Measurements from ENCODE around the gene JUNB.

JUNB gene

DNA sequence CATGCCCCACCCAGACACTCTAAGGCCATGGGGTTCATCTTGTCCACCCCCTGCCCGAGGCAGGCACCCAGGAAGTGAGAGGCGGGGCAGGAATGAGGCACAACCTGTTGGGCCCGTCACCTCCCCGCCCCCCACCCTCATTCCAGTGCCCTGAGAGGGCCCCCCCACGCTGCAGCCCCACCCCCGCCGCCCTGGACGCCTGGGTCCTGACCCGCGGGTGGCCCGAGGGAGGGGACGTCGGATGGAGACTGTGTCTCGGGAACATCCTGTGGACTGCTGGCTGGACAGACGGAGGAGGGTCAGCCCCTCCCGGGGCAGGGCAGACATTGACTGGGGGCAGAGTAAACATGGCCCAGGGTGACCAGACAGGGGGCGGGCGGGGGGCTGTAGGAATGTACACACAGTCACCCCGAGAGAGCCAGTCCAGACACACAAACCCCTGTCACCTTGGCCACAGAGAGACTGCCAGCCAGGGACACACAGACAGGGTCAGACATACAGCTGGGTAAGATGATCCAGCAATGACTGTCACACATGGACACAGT, 7.4 kb upstream of the JUNB start:
- no peak for DNase-seq (ENCODE audit: low spot score)
- in situ Hi-C loops (cut with MboI; ENCODE audit: low pct_unique_long_range_greater_than_20kb, low sequenced_read_pairs, unreplicated experiment), result no loop called here

DNA sequence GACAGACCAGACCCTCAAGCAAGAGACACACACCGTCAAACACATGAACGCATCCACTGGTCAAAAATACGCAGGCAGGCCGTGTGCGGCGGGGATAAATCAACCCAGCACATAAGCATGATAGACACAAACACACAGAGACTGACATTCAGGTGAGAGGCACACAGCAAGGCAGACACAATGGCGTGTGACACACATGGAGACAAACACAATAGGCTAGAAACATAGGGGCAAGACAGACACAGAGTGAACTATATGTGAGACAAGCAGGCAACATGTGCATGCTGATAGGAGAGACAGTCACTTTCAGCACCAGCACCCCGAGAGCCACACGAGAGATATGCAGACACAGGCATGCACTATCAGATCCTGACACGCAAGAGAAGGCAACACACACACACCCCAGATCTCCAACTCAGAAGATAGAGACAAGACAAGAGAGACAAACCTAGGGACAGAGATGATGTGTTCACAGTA, 6.9 kb upstream of the JUNB start:
- no peak for DNase-seq (ENCODE audit: low spot score)
- TF ChIP-seq, protein P1, sequence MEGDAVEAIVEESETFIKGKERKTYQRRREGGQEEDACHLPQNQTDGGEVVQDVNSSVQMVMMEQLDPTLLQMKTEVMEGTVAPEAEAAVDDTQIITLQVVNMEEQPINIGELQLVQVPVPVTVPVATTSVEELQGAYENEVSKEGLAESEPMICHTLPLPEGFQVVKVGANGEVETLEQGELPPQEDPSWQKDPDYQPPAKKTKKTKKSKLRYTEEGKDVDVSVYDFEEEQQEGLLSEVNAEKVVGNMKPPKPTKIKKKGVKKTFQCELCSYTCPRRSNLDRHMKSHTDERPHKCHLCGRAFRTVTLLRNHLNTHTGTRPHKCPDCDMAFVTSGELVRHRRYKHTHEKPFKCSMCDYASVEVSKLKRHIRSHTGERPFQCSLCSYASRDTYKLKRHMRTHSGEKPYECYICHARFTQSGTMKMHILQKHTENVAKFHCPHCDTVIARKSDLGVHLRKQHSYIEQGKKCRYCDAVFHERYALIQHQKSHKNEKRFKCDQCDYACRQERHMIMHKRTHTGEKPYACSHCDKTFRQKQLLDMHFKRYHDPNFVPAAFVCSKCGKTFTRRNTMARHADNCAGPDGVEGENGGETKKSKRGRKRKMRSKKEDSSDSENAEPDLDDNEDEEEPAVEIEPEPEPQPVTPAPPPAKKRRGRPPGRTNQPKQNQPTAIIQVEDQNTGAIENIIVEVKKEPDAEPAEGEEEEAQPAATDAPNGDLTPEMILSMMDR (IDR thresholded peaks at IDR 0.05; ENCODE audit: extremely low read depth, insufficient read depth, missing control alignments), result no peak
- in situ Hi-C loops (cut with MboI; ENCODE audit: low pct_unique_long_range_greater_than_20kb, low sequenced_read_pairs, unreplicated experiment), result no loop called here

More for the DNA sequence above, 7.4 kb upstream of the JUNB start:
- TF ChIP-seq, protein P1 (IDR thresholded peaks at IDR 0.05; ENCODE audit: extremely low read depth, insufficient read depth, missing control alignments), result no peak

DNA sequence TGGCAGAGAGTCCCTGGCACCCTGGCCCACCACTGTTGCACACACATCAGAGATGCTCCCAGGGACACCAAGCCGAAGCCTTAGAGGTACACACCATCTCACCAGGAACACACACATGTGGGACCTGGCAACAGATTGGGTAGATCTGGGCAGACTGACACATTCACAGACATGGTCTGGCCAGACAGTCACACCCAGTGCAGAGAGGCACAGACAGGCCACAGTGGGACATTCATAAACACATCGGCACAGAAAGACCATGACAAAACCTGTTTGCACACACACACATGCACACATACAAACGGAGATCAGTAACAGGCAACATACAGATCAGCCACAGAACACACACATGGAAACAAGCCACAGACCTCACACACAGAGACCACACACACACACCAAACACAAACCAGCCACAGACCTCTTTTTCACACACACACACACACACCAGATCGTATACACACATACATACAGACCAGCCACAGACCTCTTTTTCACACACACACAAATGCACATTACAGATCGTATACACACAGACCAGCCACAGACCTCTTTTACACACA, 6.3 kb upstream of the JUNB start:
- DNase-seq (ENCODE audit: low spot score), result no peak
- TF ChIP-seq, protein P1 (IDR thresholded peaks at IDR 0.05; ENCODE audit: extremely low read depth, insufficient read depth, missing control alignments), result no peak
- in situ Hi-C loops (cut with MboI; ENCODE audit: low pct_unique_long_range_greater_than_20kb, low sequenced_read_pairs, unreplicated experiment), result no loop called here

DNA sequence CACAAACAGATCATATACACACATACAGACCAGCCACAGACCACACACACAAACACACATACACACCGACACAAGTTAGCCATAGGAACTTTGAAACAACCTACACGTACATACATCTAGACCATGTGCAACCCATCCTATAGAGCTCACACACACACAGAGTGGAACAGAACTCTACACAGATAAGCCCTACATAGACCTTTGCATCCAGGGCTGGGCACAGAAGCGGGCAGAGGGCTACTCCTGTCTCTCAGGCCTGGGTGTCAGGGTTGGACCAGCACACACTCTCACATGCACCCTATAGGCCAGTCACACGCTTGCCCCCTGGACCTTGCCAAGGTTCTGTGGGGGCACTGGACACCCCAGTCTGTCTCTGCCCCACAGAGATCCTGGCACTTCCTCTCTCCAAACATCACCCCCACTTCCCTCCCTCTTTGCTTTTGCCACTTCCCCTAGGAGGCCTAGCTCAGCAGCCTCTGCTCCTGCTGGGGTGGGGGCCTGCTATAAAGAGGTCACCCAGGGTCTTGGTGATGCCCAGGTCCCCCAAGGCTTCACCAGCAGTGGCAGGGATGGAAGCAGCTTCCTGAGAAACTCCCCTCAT, 5.8 kb upstream of the JUNB start:
- no peak for DNase-seq (ENCODE audit: low spot score)

DNA sequence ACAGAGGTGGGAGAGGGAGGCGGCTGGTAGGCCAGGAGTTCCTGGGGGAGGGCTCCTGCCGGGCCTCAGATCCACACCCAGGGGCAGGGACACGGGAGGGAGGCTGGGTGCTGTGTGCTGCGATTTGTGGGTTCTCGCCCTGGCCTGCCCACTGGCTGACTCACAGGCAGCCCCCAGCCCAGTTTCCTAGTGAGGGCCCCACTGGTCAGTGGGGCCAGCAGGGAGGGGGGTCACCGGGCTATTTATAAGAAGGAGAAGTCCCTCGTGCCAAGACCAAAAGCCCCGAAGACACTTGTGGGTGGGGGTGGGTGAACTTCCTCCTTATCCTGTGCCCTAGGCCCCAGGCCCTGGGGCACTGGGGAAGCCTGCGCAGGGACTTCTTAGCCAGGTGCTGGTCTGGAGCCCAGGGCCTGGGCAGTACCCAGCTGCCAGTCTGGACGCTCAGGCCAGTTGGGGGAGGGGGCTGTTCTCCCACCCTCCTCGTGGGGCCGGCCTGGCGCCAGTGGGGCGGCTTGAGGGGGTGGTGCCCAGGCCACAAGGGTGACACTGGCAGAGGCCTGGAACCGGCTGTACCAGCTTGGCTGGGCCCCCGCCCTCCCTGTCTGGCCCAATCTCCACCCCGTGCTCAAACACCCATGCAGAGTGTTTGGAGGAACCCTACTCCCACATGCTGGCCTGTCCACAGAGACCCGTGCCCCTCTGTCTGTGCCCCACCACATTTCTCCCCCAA, 5.0 kb upstream of the JUNB start:
- TF ChIP-seq, protein P1 (IDR thresholded peaks at IDR 0.05; ENCODE audit: extremely low read depth, insufficient read depth, missing control alignments), result no peak
- no peak for DNase-seq (ENCODE audit: low spot score)
- in situ Hi-C loops (cut with MboI; ENCODE audit: low pct_unique_long_range_greater_than_20kb, low sequenced_read_pairs, unreplicated experiment), result no loop called here

More for the DNA sequence above, 5.8 kb upstream of the JUNB start:
- in situ Hi-C loops (cut with MboI; ENCODE audit: low pct_unique_long_range_greater_than_20kb, low sequenced_read_pairs, unreplicated experiment), result no loop called here
- TF ChIP-seq, protein P1 (IDR thresholded peaks at IDR 0.05; ENCODE audit: extremely low read depth, insufficient read depth, missing control alignments), result no peak

DNA sequence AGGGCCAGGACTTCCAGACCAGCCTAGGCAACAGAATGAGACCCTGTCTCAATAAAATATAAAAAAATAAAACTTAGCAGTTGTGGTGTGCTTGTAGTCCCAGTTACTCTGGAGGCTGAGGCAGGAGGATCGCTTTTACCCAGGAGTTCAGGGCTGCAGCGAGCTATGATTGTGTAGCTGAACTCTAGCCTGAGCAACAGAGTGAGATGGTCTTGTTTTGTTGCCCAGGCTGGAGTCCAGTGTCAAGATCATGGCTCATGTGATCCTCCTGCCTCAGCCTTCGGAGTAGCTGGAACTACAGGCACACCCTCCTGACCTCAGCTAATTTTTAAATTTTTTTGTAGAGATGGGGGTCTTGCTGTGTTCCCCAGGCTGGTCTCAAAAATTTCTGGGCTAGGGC, 4.3 kb upstream of the JUNB start:
- TF ChIP-seq, protein P1 (IDR thresholded peaks at IDR 0.05; ENCODE audit: extremely low read depth, insufficient read depth, missing control alignments), result no peak
- no peak for DNase-seq (ENCODE audit: low spot score)
- in situ Hi-C loops (cut with MboI; ENCODE audit: low pct_unique_long_range_greater_than_20kb, low sequenced_read_pairs, unreplicated experiment), result no loop called here
